Measurements from ENCODE around the gene FRYL. TPM values are rescaled to one million over a fixed set of nuclear protein-coding genes. Genes with fewer than 3 reads are reported as not detected.

The FRYL gene
- polyA plus RNA-seq, 1 donor from 2014 or later: 64.0 TPM

- Histone ChIP-seq H3K4me2 (ENCODE audit: low read length) (no peak overlapping the region), H3K36me3 (ENCODE audit: insufficient read depth, low read length) (no peaks in the 10 kb centered on the region), H3K9me2 (ENCODE audit: insufficient read depth, low read length) (no peaks in the 10 kb centered on the region), H3K4me3 (ENCODE audit: low read length) (no peak overlapping the region), H3K79me2 (replicated peaks; ENCODE audit: insufficient read depth, low read length) (no peaks in the 10 kb centered on the region), H3K27me3 (ENCODE audit: insufficient read depth, low read depth, low read length) (no peaks in the 10 kb centered on the region), H3K9me3 (ENCODE audit: low read length) (no peaks in the 10 kb centered on the region), H4K20me1 (ENCODE audit: insufficient read depth) (no peaks in the 10 kb centered on the region), H2AFZ (ENCODE audit: low read depth, low read length) (no peak overlapping the region), H3F3A (ENCODE audit: insufficient read depth, low read length, poor library complexity, severe bottlenecking) (no peaks in the 10 kb centered on the region), H3K27ac (ENCODE audit: low read length) (no peak overlapping the region), H3K9ac (ENCODE audit: low read length) (no peak overlapping the region)
- TF ChIP-seq CTCF (IDR thresholded peaks at IDR 0.05; ENCODE audit: poor library complexity, severe bottlenecking): no peak
- TF ChIP-seq, protein P1, sequence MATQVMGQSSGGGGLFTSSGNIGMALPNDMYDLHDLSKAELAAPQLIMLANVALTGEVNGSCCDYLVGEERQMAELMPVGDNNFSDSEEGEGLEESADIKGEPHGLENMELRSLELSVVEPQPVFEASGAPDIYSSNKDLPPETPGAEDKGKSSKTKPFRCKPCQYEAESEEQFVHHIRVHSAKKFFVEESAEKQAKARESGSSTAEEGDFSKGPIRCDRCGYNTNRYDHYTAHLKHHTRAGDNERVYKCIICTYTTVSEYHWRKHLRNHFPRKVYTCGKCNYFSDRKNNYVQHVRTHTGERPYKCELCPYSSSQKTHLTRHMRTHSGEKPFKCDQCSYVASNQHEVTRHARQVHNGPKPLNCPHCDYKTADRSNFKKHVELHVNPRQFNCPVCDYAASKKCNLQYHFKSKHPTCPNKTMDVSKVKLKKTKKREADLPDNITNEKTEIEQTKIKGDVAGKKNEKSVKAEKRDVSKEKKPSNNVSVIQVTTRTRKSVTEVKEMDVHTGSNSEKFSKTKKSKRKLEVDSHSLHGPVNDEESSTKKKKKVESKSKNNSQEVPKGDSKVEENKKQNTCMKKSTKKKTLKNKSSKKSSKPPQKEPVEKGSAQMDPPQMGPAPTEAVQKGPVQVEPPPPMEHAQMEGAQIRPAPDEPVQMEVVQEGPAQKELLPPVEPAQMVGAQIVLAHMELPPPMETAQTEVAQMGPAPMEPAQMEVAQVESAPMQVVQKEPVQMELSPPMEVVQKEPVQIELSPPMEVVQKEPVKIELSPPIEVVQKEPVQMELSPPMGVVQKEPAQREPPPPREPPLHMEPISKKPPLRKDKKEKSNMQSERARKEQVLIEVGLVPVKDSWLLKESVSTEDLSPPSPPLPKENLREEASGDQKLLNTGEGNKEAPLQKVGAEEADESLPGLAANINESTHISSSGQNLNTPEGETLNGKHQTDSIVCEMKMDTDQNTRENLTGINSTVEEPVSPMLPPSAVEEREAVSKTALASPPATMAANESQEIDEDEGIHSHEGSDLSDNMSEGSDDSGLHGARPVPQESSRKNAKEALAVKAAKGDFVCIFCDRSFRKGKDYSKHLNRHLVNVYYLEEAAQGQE (IDR thresholded peaks at IDR 0.05; ENCODE audit: borderline replicate concordance): no peak
- TF ChIP-seq MXI1 (conservative IDR thresholded peaks at IDR 0.05; ENCODE audit: poor library complexity, severe bottlenecking): no peak
- no peak for TF ChIP-seq RAD21 (conservative IDR thresholded peaks at IDR 0.05)
- TF ChIP-seq TAF1 (IDR thresholded peaks at IDR 0.05; ENCODE audit: low read depth): no peak
- no peak for TF ChIP-seq EZH2 (IDR thresholded peaks at IDR 0.05; ENCODE audit: borderline replicate concordance, insufficient read depth, low read length, poor library complexity, severe bottlenecking)
- no peak for TF ChIP-seq POLR2AphosphoS5 (IDR thresholded peaks at IDR 0.05)
- no peak for TF ChIP-seq EP300 (conservative IDR thresholded peaks at IDR 0.05; ENCODE audit: poor library complexity, severe bottlenecking)
- no peak for TF ChIP-seq SMC3 (conservative IDR thresholded peaks at IDR 0.05; ENCODE audit: poor library complexity)
Observed at GRCh38 chr4:48475770-48476169, 304.3 kb downstream of the FRYL start.

DNA sequence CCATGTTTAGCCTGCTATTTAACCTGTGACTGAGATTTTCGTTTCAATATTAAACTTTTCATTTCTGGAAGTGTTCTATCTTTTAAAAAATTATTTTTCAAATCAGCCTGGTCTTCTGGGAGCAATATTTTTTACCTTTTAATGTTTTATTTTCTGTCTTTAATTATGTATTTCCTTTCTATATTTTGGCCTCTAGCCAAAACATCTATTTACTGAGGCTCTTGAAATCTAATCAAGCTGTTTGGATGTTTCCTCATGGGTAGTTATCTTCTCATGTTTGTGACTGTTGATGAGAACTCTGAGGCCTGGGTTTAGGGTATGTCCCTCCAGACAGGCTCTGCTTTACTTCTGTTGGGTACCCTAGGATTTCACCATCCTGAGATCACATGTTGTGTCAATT is 307.3 kb downstream of the FRYL start:
- H3K79me2 ChIP-seq (replicated peaks; ENCODE audit: insufficient read depth, low read length): no peaks in the 10 kb centered on the region

More for the DNA sequence above, 307.3 kb downstream of the FRYL start:
- H3F3A ChIP-seq (ENCODE audit: insufficient read depth, low read length, poor library complexity, severe bottlenecking): no peaks in the 10 kb centered on the region
- TF ChIP-seq EP300 (conservative IDR thresholded peaks at IDR 0.05; ENCODE audit: poor library complexity, severe bottlenecking) (no peak), EZH2 (IDR thresholded peaks at IDR 0.05; ENCODE audit: borderline replicate concordance, insufficient read depth, low read length, poor library complexity, severe bottlenecking) (no peak), TAF1 (IDR thresholded peaks at IDR 0.05; ENCODE audit: low read depth) (no peak), MXI1 (conservative IDR thresholded peaks at IDR 0.05; ENCODE audit: poor library complexity, severe bottlenecking) (no peak), SMC3 (conservative IDR thresholded peaks at IDR 0.05; ENCODE audit: poor library complexity) (no peak), RAD21 (conservative IDR thresholded peaks at IDR 0.05) (no peak), POLR2AphosphoS5 (IDR thresholded peaks at IDR 0.05) (no peak), CTCF (IDR thresholded peaks at IDR 0.05; ENCODE audit: poor library complexity, severe bottlenecking) (no peak)
- TF ChIP-seq, protein P1 (IDR thresholded peaks at IDR 0.05; ENCODE audit: borderline replicate concordance): no peak
- H3K4me2 ChIP-seq (ENCODE audit: low read length): no peak overlapping the region
- H2AFZ ChIP-seq (ENCODE audit: low read depth, low read length): no peak overlapping the region
- no peaks in the 10 kb centered on the region for H3K27me3 ChIP-seq (ENCODE audit: insufficient read depth, low read depth, low read length)
- no peaks in the 10 kb centered on the region for H3K9me3 ChIP-seq (ENCODE audit: low read length)
- no peaks in the 10 kb centered on the region for H4K20me1 ChIP-seq (ENCODE audit: insufficient read depth)
- no peak overlapping the region for H3K9ac ChIP-seq (ENCODE audit: low read length)
- no peak overlapping the region for H3K27ac ChIP-seq (ENCODE audit: low read length)
- no peak overlapping the region for H3K4me3 ChIP-seq (ENCODE audit: low read length)
- no peaks in the 10 kb centered on the region for H3K9me2 ChIP-seq (ENCODE audit: insufficient read depth, low read length)
- H3K36me3 ChIP-seq (ENCODE audit: insufficient read depth, low read length): no peaks in the 10 kb centered on the region
